CD14-positive monocyte (primary cell): ENCODE data around the gene BRD3OS. TPM values are rescaled to one million over a fixed set of nuclear protein-coding genes. Genes with fewer than 3 reads are reported as not detected.

Experiments used
- DNase-seq, 3 donors: peaks; one replicate each; pipeline ENCODE4 v3.0.0-alpha.2; 2011 to 2022
- H2AFZ ChIP-seq: 2 replicates; pipeline ENCODE4 v1.6.0; 2012; ENCODE audit warnings: mild to moderate bottlenecking, low read depth, low read length, inconsistent platforms; ENCODE audit not compliant: insufficient read depth, poor library complexity, severe bottlenecking
- H3K27ac ChIP-seq, 2 donors: 1 replicate in 1 of 2; 2 replicates in 1 of 2; pipeline ENCODE4 v1.5.1; 2012 to 2013; ENCODE audit warnings: low read length in 2 of 2, control low read depth in 1 of 2, inconsistent platforms in 1 of 2, low read depth in 1 of 2, mild to moderate bottlenecking in 1 of 2
- H3K27me3 ChIP-seq, 2 donors: one replicate each; pipeline versions ENCODE4 v1.6.0 to v1.6.1; 2011 to 2013; ENCODE audit warnings: low read length in 2 of 2; ENCODE audit not compliant: control insufficient read depth in 2 of 2, insufficient read depth in 2 of 2
- H3K36me3 ChIP-seq, 2 donors: replicated peaks in 1 of 2; 1 replicate in 1 of 2; 2 replicates in 1 of 2; pipeline versions ENCODE4 v1.5.1 to v1.6.1; 2012 to 2013; ENCODE audit warnings: low read length in 2 of 2, control low read depth in 1 of 2, inconsistent platforms in 1 of 2, mild to moderate bottlenecking in 1 of 2; ENCODE audit not compliant: insufficient read depth in 2 of 2, control insufficient read depth in 1 of 2
- H3K4me1 ChIP-seq, 2 donors: 1 replicate in 1 of 2; 2 replicates in 1 of 2; pipeline versions ENCODE4 v1.5.1 to v1.6.1; 2012 to 2013; ENCODE audit warnings: low read length in 2 of 2, control low read depth in 1 of 2, inconsistent platforms in 1 of 2, mild to moderate bottlenecking in 1 of 2, moderate library complexity in 1 of 2; ENCODE audit not compliant: insufficient read depth in 2 of 2, control insufficient read depth in 1 of 2
- H3K4me2 ChIP-seq: replicated peaks from 2 replicates; pipeline ENCODE3; 2012; ENCODE audit warnings: low read length, moderate library complexity, mild to moderate bottlenecking; ENCODE audit not compliant: poor library complexity, severe bottlenecking; ENCODE audit errors: extremely low read depth
- H3K4me3 ChIP-seq, 3 experiments: fragments of 200-600 bp in 1 of 3; sonication (generic) in 1 of 3; replicated peaks in 1 of 3; 1 replicate in 2 of 3; 2 replicates in 1 of 3; pipeline ENCODE4 v1.5.1; 2011 to 2013; ENCODE audit warnings: low read length in 3 of 3, mild to moderate bottlenecking in 3 of 3, control low read depth in 2 of 3, low read depth in 2 of 3, inconsistent platforms in 1 of 3, moderate library complexity in 1 of 3
- H3K79me2 ChIP-seq: 2 replicates; pipeline ENCODE4 v1.6.0; 2012; ENCODE audit warnings: mild to moderate bottlenecking, control low read depth, inconsistent platforms, low read length, moderate library complexity; ENCODE audit not compliant: insufficient read depth
- H3K9ac ChIP-seq: 2 replicates; pipeline ENCODE4 v1.6.0; 2017; ENCODE audit warnings: low read length, mild to moderate bottlenecking; ENCODE audit not compliant: insufficient read depth, poor library complexity, severe bottlenecking
- H3K9me3 ChIP-seq, 2 donors: replicated peaks in 1 of 2; 1 replicate in 1 of 2; 2 replicates in 1 of 2; pipeline versions ENCODE4 v1.5.1 to v1.6.1; 2012 to 2013; ENCODE audit warnings: low read length in 2 of 2, control low read depth in 1 of 2; ENCODE audit not compliant: control insufficient read depth in 1 of 2, insufficient read depth in 1 of 2
- H4K20me1 ChIP-seq: 2 replicates; pipeline ENCODE4 v1.6.0; 2012; ENCODE audit warnings: mild to moderate bottlenecking, low read length, control low read depth, moderate library complexity; ENCODE audit not compliant: insufficient read depth
- H3K27ac Mint-ChIP-seq, 7 donors: one replicate each; pipeline ENCODE4 v1.8.0; 2020; ENCODE audit warnings: mild to moderate bottlenecking in 7 of 7, mixed read lengths in 7 of 7, moderate library complexity in 6 of 7, inconsistent platforms in 2 of 7
- H3K27me3 Mint-ChIP-seq, 3 donors: one replicate each; pipeline ENCODE4 v1.8.0; 2021 to 2022; ENCODE audit warnings: low read depth in 3 of 3, mild to moderate bottlenecking in 3 of 3, mixed read lengths in 3 of 3, moderate library complexity in 3 of 3, inconsistent platforms in 1 of 3
- H3K36me3 Mint-ChIP-seq, 2 donors: one replicate each; pipeline ENCODE4 v1.8.0; 2020; ENCODE audit warnings: mixed read lengths in 2 of 2, inconsistent platforms in 1 of 2, mild to moderate bottlenecking in 1 of 2
- H3K4me1 Mint-ChIP-seq: one replicate; pipeline ENCODE4 v1.8.0; 2020; ENCODE audit warnings: mild to moderate bottlenecking, mixed read lengths
- H3K4me3 Mint-ChIP-seq, 2 donors: one replicate each; pipeline ENCODE4 v1.8.0; 2020; ENCODE audit warnings: mild to moderate bottlenecking in 2 of 2, mixed read lengths in 2 of 2, moderate library complexity in 1 of 2
- H3K9me3 Mint-ChIP-seq, 7 donors: one replicate each; pipeline ENCODE4 v1.8.0; 2020 to 2022; ENCODE audit warnings: mixed read lengths in 7 of 7, mild to moderate bottlenecking in 6 of 7, moderate library complexity in 6 of 7, inconsistent platforms in 2 of 7
- WGBS: methylation state at CpG from one replicate; pipeline ENCODE4 v1.1.5; 2013; ENCODE audit warnings: missing lambda C conversion rate; ENCODE audit not compliant: insufficient coverage; 5-methylcytosine and 5-hydroxymethylcytosine counted together
- intact Hi-C, 2 donors: fragments of 100-400 bp; cut with micrococcal nuclease; formaldehyde crosslinking; loops; one replicate each; pipeline versions ENCODE4 v1.15.0 to v1.15.1; 2023
- polyA plus RNA-seq, 3 donors: library from polyadenylated mRNA; depleted of rRNA in 1 of 3; unstranded in 2 of 3; stranded (reverse) in 1 of 3; fragments of 300-500 nt in 2 of 3; fragments of >200 nt in 1 of 3; fragmentation: Illumina TruSeq in 2 of 3; gene quantifications; 1 replicate in 2 of 3; 2 replicates in 1 of 3; pipeline ENCODE4 v1.2.3, GENCODE V29; 2012 to 2021
- TF ChIP-seq, protein P1 (sequence below): fragments of 200-600 bp; IDR thresholded peaks from one replicate; pipeline ENCODE4 v1.8.0; 2022; ENCODE audit warnings: antibody characterized with exemption, mild to moderate bottlenecking

BRD3OS gene
- polyA plus RNA-seq, 3 donors: 2.9 to 6.8 (median 6.6) TPM

DNA sequence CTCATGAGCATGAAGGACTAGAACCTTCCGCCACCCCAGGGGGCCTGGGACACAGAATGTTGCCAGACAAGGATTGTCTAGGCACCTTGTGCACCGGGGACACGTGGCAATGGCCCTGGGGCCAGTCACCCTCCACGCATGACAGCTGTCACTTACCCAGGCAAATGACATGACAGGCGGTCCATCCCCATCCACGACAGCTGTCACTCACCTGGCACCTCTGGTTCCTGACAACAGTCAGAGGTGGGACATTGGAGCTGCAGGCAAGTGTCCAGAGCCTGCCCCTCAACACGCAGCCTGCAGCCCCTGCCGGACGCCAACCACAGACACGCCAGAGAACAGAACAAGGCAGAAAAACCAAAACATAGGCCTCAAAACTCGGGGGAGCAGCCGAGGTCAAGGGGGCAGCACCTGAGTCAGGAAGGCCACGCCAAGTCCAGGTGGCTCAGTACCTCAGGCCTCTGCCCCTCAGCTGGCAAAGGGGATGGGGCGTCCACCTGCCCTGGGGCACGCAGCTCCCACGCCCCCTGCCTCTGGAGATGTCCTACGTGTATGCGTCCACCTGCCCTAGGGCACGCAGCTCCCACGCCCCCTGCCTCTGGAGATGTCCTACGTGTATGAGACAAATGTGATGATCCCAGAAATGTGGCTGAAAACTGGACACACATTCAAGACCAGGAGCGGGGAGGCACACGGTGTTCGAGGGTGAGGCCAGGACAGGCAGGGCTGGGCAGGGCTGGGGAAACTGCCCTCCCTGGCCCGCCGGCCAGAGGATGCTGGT lies 47.7 kb upstream of the BRD3OS start:
- Mint-ChIP-seq H3K27ac (no peak overlapping the region), H3K9me3 (no peaks in the 10 kb centered on the region), H3K4me1 (peaks cover 19% of the 10 kb centered on the region), H3K36me3 (peaks cover 0 to 11% of the 10 kb centered on the region in 2 donors), H3K27me3 (peaks cover 2 to 18% (median 9%) of the 10 kb centered on the region in 3 donors), H3K4me3 (no peak overlapping the region)
- intact Hi-C loops: no loop called here
- Histone ChIP-seq H3K4me3 (no peak overlapping the region), H3K79me2 (peaks cover 44% of the 10 kb centered on the region), H3K4me2 (no peak overlapping the region), H4K20me1 (peaks cover 100% of the 10 kb centered on the region), H3K4me1 (no peaks in the 10 kb centered on the region), H3K9me3 (no peaks in the 10 kb centered on the region), H3K36me3 (no peaks in the 10 kb centered on the region), H3K9ac (no peak overlapping the region), H3K27ac (no peak overlapping the region), H3K27me3 (no peaks in the 10 kb centered on the region), H2AFZ (no peak overlapping the region)
- TF ChIP-seq, protein P1, sequence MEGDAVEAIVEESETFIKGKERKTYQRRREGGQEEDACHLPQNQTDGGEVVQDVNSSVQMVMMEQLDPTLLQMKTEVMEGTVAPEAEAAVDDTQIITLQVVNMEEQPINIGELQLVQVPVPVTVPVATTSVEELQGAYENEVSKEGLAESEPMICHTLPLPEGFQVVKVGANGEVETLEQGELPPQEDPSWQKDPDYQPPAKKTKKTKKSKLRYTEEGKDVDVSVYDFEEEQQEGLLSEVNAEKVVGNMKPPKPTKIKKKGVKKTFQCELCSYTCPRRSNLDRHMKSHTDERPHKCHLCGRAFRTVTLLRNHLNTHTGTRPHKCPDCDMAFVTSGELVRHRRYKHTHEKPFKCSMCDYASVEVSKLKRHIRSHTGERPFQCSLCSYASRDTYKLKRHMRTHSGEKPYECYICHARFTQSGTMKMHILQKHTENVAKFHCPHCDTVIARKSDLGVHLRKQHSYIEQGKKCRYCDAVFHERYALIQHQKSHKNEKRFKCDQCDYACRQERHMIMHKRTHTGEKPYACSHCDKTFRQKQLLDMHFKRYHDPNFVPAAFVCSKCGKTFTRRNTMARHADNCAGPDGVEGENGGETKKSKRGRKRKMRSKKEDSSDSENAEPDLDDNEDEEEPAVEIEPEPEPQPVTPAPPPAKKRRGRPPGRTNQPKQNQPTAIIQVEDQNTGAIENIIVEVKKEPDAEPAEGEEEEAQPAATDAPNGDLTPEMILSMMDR: no peak
- WGBS: 97% methylated on average over 26 of the region's 26 CpGs
- no peak for DNase-seq

DNA sequence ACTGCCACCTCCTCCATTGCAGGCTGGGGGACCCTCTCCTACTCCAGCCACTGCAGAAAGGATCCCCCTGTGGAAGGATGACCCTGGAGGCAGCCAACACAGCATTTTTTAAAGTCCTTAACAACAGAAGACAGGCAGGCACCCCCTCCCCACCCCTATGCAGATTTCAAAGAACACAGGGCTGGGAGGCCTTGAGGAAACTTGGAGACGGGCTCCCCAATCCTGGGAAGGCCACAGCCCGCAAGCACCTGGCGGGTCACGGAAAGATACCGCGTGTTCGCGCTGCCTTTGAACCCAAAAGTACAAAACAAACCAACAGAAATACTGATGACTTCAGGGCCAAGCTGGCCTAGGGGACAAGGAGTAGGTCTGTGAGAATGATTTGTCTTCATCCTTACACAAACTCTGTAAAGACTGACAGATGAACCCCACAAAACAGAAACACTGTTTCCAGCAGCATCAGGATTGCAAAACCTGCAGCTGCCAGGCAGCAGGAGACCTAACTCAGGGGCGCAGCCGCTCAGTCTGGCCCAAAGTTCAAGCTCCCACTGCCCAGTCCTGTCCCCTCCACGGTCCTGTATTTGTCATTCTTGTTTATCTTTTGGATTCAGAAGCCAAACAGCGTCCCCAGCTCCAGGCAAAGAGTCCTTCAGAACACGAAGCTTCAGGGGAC lies 46.9 kb upstream of the BRD3OS start:
- peaks cover 100% of the 10 kb centered on the region for H4K20me1 ChIP-seq
- no peak overlapping the region for H3K9ac ChIP-seq
- H3K79me2 ChIP-seq: peaks cover 45% of the 10 kb centered on the region
- H2AFZ ChIP-seq: no peak overlapping the region
- H3K36me3 ChIP-seq: no peaks in the 10 kb centered on the region
- H3K36me3 Mint-ChIP-seq: peaks cover 0 to 11% of the 10 kb centered on the region in 2 donors
- no peak overlapping the region for H3K27ac Mint-ChIP-seq
- H3K4me3 Mint-ChIP-seq: no peak overlapping the region
- H3K9me3 ChIP-seq: no peaks in the 10 kb centered on the region
- peaks cover 16% of the 10 kb centered on the region for H3K4me1 Mint-ChIP-seq
- no peaks in the 10 kb centered on the region for H3K27me3 ChIP-seq
- H3K4me1 ChIP-seq: no peaks in the 10 kb centered on the region
- TF ChIP-seq, protein P1: no peak
- peaks cover 2 to 16% (median 9%) of the 10 kb centered on the region in 3 donors for H3K27me3 Mint-ChIP-seq
- no peak overlapping the region for H3K27ac ChIP-seq
- H3K9me3 Mint-ChIP-seq: no peaks in the 10 kb centered on the region
- no peak overlapping the region for H3K4me3 ChIP-seq
- intact Hi-C loops: no loop called here
- DNase-seq: no peak
- H3K4me2 ChIP-seq: no peak overlapping the region
- 95% methylated on average over 5 of the region's 13 CpGs for WGBS
